GM18502 (cell line): ENCODE measurements around the gene PRDM15.

Experiments
- ATAC-seq: cut with Tn5 transposase; IDR thresholded peaks from one replicate; pipeline ENCODE4 v1.9.1; 2021; ENCODE audit warnings: mild to moderate bottlenecking; ENCODE audit not compliant: unreplicated experiment, poor library complexity

PRDM15 gene

GRCh38 chr21:41914358-41914757, 35.2 kb upstream of the PRDM15 start:
- ATAC-seq = no peak

DNA sequence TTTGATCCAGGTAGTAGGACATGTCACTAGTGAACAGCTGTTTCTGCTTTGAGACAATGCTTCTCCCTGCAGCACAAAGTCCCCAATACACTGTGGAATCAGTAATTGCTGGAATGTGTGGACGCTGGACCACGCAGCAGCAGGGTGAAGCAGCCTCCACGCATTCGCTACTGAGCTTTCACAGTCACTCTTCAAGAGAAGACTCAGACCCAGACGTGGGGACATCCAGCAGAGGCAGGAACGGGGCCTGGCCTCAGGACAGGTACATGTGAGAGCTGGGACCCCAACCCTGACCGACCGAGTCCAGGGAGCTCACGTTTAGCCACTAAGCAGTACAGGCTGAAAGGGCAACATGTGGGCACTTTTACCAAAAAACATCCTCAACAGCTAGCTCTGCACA, 34.1 kb upstream of the PRDM15 start:
- ATAC-seq = no peak

DNA sequence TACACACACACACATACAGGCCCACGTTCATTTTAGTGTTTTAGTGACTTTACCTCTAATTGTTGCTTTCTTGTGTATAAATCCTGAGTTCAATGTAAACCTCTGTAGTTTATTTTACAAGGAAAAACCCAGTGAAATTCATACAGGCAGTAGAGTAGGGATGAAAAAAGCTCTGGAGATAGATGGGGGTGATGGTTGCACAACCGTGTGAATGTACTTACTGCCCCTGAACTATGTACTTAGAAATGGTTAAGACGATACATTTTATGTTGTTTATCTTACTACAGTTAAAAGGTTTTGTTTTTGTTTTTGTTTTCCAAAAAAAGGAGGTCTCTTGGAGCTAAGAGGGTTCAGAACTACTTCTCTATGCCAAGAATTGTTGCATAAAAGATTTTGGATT, 29.7 kb upstream of the PRDM15 start:
- ATAC-seq = no peak

DNA sequence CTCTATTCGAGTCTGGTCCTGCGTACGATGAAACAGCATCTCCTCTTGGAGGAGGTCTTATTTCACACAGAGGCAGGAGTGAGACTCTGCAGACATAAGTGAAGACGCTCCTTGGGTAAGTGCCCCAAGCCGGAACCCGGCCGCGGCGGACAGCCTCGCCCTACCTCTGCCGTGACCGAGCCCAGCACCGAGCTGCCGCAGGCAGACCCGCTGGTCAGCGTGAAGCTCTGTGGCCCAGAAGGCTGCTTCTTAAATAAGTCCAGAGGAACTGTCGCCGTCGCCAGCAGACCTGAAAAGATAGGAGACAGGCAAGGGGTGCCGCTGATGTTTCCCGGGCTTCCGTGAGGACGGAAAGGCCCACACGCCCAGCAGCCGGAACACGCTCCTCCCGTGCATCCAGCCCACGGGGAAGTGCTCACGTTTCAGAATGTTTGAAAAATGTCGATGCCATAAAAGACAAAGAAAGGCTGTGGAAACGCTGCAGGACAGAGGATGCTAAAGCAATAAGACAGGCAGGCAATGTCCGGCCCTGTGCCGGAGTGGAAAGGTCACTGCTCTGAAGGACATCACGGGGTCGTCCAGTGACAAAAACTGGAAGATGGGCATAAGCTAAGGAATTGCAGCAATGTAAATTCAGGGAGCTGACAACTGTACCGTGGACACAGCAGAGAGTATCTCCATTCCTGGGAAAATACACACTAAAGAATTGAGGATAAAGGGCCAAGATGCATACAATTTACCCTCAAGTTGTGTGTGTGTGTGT, 28.5 kb upstream of the PRDM15 start:
- no peak for ATAC-seq

DNA sequence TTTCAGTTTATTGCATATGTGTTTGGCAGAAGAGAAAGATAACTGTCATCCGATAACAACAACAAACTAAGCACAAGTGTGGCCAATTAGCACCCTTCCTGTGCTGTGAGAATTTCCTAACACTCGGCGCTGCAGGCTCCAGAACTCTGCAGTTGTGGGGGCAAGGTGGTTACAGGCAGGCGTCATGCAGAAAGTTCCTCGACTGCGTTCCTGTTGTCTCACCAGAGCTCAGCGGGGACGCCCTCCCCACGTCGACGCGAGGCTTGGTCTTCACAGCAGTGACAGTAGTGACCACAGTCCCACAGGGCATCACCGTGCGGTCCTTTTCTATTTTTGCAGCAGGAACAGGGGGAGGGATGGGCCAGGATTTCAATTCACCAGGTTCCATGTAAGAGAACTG, 27.6 kb upstream of the PRDM15 start:
- no peak for ATAC-seq

- ATAC-seq = no peak
Measured at GRCh38 chr21:41903559-41904351, 24.6 kb upstream of the PRDM15 start.

- ATAC-seq = no peak
Measured at GRCh38 chr21:41902946-41903345, 23.8 kb upstream of the PRDM15 start.

- ATAC-seq = no peak
Measured at GRCh38 chr21:41901782-41902181, 22.6 kb upstream of the PRDM15 start.

DNA sequence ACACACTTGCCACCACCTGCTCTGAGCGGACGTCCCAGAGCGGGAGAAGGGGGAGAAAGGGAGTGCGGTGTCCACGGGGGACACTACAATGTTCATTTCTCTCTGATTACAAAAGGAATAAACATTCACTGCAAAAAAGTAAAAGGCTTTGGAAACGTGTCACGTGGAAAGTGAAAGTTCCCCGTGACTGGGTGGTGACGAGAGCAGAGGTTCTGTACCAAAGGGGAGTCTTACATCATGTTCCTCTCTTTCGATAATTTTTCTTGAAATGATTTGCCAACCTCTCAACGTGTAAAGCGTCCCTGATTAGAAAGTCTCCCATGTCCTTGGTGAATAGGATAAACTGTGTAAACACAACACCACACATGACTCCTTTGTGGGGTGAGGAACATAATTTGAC, 22.0 kb upstream of the PRDM15 start:
- ATAC-seq = no peak

GRCh38 chr21:41900401-41900800, 21.3 kb upstream of the PRDM15 start:
- ATAC-seq = no peak

DNA sequence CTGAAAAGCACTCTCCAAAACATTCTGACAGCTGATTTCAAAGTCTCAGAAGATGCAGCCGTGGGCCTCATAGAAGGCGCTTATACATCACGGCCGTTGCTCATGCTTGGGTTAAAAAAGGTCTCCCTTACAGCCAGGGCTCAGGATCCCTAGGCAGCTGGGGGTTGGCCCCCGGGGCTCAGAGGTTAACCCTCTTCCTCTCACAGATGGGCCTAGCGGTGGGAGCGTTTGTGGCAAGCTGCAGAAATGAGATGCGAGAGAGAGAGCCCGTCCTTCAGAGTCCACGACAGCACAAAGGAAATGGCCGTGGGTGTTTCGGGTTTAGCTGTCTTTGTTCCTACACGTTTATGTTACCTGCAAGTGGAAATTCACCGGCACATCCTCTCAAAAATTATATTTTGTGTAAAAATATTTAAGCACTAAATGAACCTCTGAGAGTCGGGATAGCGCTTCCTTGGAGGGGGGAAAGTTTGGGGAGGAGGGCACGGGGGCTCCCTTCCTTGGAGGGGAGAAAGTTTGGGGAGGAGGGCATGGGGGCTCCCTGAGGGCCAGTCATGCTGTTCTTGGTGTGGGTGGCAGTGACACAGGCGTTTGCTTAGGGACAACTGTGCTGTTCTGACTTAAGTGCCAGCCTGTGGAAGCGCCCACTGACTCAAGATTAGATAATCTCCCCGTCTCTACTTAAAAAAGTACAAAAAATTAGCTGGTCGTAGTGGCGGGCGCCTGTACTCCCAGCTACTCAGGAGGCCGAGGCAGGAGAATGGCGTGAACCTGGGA, 20.5 kb upstream of the PRDM15 start:
- ATAC-seq = no peak

DNA sequence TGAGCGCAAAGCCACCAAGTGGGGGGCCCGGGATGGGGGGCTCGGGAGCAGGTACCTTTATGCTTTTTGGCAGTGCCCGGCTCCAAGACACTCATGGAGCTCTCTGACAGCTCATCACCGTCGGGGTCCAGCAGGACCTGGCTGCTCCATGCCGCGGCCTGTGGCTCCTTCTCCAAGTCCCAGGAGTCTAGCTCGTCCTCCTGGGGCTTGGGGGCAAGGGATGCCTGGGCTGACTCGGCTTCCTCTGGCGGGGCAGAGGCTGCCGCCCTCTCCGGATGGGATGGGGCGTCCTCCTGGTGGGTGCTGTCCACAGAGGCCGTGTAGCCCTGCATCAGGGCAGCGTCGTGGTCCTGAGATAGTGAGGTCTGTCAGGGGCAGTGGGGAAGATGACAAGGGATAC, 19.9 kb upstream of the PRDM15 start:
- no peak for ATAC-seq

DNA sequence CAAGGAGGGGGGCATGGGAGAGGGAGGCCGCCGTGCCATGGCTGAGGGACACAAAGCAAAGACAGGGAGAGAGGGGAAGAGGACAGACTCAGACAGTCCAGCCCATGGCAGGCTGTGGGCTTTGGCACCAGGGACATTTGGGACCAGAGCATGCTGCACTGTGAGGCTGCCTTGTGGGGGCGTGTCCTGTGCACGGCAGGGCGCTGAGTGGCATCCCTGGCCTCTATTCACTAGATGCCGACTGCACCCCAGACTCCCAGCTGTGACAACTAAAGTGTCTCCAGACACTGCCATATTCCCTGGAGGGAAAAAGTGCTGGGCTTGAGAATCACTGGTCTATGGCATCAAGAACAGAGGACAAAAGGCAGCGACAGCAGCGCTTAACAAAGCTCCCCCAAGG, 18.6 kb upstream of the PRDM15 start:
- ATAC-seq = no peak

- no peak for ATAC-seq
Measured at GRCh38 chr21:41897047-41897669, 18.0 kb upstream of the PRDM15 start.

DNA sequence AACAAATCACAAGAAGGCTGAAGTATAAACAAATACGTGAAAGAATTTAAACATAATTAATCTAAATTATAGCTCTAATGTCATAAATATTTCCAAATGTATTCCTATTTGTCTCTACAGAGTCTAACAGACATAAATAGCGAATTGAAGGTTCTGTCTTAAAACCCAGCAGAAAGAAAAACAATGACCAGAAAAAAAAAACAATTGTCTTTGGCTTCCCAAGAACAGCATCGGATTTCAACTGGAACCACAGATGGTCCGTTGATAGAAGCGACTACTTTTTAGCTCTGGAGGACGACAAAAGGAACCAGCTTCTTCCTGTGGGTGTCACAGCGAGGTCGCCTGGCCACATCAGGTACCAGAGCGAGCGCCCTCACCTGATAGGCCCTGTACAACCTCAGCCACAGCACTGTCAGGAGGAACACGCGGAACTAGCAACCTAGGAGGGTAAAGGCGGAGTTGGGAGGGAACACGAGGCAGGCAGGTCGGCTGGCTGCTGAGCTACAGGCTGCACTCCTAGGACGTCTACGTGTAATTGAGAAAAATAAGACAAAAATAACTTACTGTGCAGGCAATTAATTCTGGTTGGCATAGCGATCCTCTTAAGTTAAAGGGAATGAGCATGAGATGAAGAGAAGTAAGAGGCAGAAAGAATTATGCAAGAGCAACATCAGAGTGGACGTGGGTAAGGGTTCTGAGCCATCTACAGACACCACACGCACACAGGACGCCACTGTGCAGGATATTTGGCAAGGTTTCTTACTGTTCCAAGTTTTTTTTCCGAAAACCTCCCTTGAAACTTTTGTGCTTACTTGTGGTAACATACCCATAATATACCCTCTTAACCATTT, 16.7 kb upstream of the PRDM15 start:
- no peak for ATAC-seq

DNA sequence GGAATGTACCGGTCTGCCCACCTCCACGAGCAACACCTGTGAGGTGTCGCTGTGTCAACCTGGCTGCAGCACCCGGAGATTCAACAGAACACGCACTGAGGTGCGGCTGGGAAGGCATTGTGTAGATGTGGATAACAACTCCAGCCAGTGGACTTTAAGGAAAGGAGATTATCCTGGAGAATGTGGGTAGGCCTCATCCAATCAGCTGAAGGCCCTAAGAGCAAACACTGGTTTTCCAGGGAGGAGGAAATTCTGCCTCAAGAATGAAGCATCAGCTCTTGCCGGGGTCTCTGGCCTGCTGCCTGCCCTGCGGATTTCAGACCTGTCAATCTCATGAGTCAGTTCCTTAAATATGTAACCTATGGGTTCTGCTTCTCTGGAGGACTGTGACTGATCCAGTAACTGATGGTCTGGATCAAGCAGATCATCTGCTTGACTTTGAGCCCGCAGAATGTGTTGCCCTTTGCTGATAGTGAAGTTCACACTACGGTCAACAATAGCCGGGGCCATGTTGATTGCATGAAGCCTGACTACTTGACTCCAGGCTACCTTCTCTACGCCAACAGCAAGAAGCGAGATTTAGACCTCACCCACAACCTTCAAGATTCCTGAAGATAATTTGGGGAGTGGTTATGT, 15.9 kb upstream of the PRDM15 start:
- no peak for ATAC-seq

- ATAC-seq = no peak
Measured at GRCh38 chr21:41894511-41894910, 15.4 kb upstream of the PRDM15 start.

- ATAC-seq = no peak
Measured at GRCh38 chr21:41892726-41893125, 13.6 kb upstream of the PRDM15 start.

GRCh38 chr21:41891132-41891531, 12.0 kb upstream of the PRDM15 start:
- ATAC-seq = no peak
